ENCODE results near the gene CLEC4G. TPM values are rescaled to one million over a fixed set of nuclear protein-coding genes. Genes with fewer than 3 reads are reported as not detected.

Gene CLEC4G
- total RNA-seq, 2 donors from 2014 or later: 0.49 to 6.2 TPM

DNA sequence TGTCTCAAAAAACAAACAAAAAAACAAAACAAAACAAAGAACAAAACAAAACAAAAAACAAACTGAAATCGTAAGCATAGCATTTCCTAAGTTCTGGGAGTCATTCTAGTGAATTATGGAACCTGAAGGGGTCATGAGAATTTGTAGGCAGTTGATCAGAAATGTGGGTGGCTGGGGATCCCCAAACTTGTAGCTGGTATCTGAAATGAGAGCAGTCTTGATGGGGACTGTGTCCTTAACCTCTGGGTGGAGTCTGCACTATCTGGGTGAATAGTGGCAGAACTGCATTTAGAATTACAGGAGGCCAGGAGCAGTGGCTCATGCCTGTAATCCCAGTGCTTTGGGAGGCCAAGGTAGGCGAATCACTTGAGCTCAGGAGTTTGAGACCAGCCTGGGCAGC is 6.1 kb downstream of the CLEC4G start:
- DNase-seq (ENCODE audit: low spot score) (no peak), ATAC-seq (ENCODE audit: insufficient number of reproducible peaks, low FRiP score, low read depth) (no peak)
- H3K27ac ChIP-seq: no peak overlapping the region
- H3K27me3 ChIP-seq (replicated peaks; ENCODE audit: insufficient read depth): no peaks in the 10 kb centered on the region
- no peak overlapping the region for H3K4me3 ChIP-seq
- H3K36me3 ChIP-seq: no peaks in the 10 kb centered on the region
- no peaks in the 10 kb centered on the region for H3K9me3 ChIP-seq
- H3K4me1 ChIP-seq (ENCODE audit: control insufficient read depth in 1 of 2, low read depth in 2 of 2): no peaks in the 10 kb centered on the region
- TF ChIP-seq, protein P1, sequence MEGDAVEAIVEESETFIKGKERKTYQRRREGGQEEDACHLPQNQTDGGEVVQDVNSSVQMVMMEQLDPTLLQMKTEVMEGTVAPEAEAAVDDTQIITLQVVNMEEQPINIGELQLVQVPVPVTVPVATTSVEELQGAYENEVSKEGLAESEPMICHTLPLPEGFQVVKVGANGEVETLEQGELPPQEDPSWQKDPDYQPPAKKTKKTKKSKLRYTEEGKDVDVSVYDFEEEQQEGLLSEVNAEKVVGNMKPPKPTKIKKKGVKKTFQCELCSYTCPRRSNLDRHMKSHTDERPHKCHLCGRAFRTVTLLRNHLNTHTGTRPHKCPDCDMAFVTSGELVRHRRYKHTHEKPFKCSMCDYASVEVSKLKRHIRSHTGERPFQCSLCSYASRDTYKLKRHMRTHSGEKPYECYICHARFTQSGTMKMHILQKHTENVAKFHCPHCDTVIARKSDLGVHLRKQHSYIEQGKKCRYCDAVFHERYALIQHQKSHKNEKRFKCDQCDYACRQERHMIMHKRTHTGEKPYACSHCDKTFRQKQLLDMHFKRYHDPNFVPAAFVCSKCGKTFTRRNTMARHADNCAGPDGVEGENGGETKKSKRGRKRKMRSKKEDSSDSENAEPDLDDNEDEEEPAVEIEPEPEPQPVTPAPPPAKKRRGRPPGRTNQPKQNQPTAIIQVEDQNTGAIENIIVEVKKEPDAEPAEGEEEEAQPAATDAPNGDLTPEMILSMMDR (IDR thresholded peaks at IDR 0.05): no peak

DNA sequence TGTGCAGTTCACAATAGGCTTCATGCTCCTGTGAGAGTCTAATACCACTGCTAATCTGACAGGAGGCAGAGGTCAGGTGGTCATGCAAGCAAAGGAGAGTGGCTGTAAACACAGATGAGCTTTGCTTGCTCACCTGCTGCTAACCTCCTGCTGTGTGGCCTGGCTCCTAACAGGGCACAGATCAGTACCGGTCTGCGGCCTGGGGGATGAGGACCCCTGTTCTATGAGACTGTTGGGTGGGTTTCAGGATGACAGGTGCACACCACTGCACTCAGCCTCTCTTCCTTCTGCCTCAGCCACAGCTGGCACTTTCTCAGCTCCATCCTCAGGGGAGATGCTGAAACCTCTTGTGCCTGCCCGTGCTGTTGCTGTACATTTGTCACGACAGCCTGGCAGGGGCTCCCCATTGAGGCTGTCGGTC is 9.7 kb downstream of the CLEC4G start:
- no peaks in the 10 kb centered on the region for H3K9me3 ChIP-seq
- DNase-seq (ENCODE audit: low spot score) (no peak), ATAC-seq (ENCODE audit: insufficient number of reproducible peaks, low FRiP score, low read depth) (no peak)
- no peak overlapping the region for H3K4me3 ChIP-seq
- no peak overlapping the region for H3K27ac ChIP-seq
- no peaks in the 10 kb centered on the region for H3K4me1 ChIP-seq (ENCODE audit: control insufficient read depth in 1 of 2, low read depth in 2 of 2)
- H3K36me3 ChIP-seq: no peaks in the 10 kb centered on the region
- TF ChIP-seq, protein P1 (IDR thresholded peaks at IDR 0.05): no peak
- no peaks in the 10 kb centered on the region for H3K27me3 ChIP-seq (replicated peaks; ENCODE audit: insufficient read depth)

DNA sequence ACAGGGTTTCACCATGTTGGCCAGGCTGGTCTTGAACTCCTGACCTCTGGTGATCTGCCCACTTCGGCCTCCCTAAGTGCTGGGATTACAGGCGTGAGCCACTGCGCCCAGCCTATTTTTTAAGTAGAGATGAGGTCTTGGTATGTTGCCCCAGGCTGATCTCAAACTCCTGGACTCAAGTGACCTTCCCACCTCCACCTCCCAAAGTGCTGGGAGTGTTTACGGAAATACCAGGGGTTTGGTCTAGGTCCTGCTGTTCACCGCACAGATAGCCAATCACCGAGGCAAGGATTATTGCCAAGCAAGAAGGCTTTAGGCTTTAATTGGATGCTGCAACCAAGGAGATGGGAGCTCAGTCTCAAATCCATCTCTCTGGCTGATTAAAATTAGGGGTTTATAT is 11.6 kb downstream of the CLEC4G start:
- no peaks in the 10 kb centered on the region for H3K4me1 ChIP-seq (ENCODE audit: control insufficient read depth in 1 of 2, low read depth in 2 of 2)
- ATAC-seq (ENCODE audit: insufficient number of reproducible peaks, low FRiP score, low read depth): no peak
- DNase-seq (ENCODE audit: low spot score): no peak
- no peaks in the 10 kb centered on the region for H3K9me3 ChIP-seq
- H3K36me3 ChIP-seq: no peaks in the 10 kb centered on the region
- no peak overlapping the region for H3K4me3 ChIP-seq
- H3K27me3 ChIP-seq (replicated peaks; ENCODE audit: insufficient read depth): no peaks in the 10 kb centered on the region
- no peak overlapping the region for H3K27ac ChIP-seq
- TF ChIP-seq, protein P1 (IDR thresholded peaks at IDR 0.05): no peak

DNA sequence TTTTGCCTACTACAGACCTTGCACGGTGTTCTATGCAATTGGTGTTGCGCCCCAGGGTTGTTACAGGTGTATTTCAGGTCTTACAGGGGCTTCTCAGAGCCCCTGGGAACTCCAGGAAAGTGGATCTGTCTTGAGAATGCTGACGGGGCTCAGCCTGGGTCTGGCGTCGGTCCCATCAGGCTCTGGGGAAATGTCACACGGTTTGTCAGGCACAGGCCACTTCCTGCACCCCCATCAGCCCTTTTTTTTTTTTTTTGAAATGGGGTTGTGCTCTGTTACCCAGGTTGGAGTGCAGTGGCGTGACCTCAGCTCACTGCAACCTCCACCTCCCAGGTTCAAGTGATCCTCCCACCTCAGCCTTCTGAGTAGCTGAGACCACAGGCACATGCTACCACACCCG is 13.2 kb downstream of the CLEC4G start:
- no peaks in the 10 kb centered on the region for H3K27me3 ChIP-seq (replicated peaks; ENCODE audit: insufficient read depth)
- no peak overlapping the region for H3K27ac ChIP-seq
- DNase-seq (ENCODE audit: low spot score) (no peak), ATAC-seq (ENCODE audit: insufficient number of reproducible peaks, low FRiP score, low read depth) (no peak)
- no peak overlapping the region for H3K4me3 ChIP-seq
- TF ChIP-seq, protein P1 (IDR thresholded peaks at IDR 0.05): no peak
- no peaks in the 10 kb centered on the region for H3K36me3 ChIP-seq
- no peaks in the 10 kb centered on the region for H3K4me1 ChIP-seq (ENCODE audit: control insufficient read depth in 1 of 2, low read depth in 2 of 2)
- H3K9me3 ChIP-seq: no peaks in the 10 kb centered on the region

DNA sequence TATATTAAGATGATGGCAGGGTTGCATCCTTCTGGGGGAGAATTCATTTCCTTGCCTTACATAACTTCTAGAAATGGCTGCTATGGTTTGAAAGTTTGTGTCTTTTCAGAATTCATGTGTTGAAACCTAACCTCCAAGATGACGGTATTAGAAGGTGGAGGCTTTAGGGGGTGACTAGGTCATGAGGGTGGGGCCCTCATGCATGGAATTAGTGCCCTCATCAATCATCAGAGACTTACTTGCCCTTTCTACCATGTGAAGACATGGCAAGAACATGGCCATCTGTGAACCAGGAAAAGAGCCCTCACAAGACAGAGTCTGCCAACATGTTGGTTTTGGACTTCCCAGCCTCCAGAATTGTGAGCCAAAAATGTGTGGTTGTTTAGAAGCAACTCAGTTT is 15.1 kb downstream of the CLEC4G start:
- no peak for DNase-seq (ENCODE audit: low spot score)
- no peak overlapping the region for H3K4me3 ChIP-seq
- H3K36me3 ChIP-seq: no peaks in the 10 kb centered on the region
- no peaks in the 10 kb centered on the region for H3K27me3 ChIP-seq (replicated peaks; ENCODE audit: insufficient read depth)
- TF ChIP-seq, protein P1 (IDR thresholded peaks at IDR 0.05): no peak
- ATAC-seq (ENCODE audit: insufficient number of reproducible peaks, low FRiP score, low read depth): no peak
- no peaks in the 10 kb centered on the region for H3K9me3 ChIP-seq
- no peaks in the 10 kb centered on the region for H3K4me1 ChIP-seq (ENCODE audit: control insufficient read depth in 1 of 2, low read depth in 2 of 2)
- no peak overlapping the region for H3K27ac ChIP-seq
